DMS53 (cell line): ENCODE results near the gene SDHD.

Source experiments
- DNase-seq: peaks from one replicate; lab custom pipeline; 2025; lab: John Stamatoyannopoulos, UW

The SDHD gene

DNA sequence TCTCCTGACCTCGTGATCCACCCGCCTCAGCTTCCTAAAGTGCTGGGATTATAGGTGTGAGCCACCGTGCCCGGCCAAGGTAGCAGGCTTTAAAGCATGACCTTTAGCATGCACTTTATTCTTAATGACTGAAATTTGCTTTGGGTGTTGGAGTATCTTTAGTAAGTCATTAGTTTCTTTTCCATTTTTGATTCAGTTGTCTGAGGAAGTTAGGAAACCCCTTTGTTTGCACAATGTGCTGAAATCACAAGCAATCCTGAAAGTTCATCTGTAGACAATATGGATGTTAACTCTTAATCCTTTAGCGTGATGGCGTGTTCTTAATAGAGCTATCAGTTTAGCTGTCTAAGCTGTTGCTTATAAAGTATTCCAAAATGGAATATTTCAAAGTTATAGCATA, 16.8 kb downstream of the SDHD start:
- no peak for DNase-seq

DNA sequence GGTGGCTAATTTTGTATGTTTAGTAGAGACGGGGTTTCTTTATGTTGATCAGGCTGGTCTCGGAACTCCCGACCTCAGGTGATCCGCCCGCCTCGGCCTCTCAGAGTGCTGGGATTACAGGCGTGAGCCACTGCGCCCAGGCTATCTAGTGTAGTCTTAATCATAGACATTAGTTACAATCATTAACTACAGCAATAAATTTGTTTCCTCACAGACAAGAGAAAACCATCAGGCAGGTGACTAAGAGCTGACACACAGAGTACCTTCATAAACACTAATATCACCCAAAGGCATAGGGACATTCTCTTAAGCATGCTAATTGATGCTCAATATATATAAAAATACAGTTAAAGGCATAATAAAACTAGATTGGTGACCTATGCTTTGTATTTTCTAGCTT, 19.4 kb downstream of the SDHD start:
- DNase-seq: no peak

GRCh38 chr11:112113539-112114457, 27.1 kb downstream of the SDHD start:
- peak; percentile 84 for DNase-seq

DNA sequence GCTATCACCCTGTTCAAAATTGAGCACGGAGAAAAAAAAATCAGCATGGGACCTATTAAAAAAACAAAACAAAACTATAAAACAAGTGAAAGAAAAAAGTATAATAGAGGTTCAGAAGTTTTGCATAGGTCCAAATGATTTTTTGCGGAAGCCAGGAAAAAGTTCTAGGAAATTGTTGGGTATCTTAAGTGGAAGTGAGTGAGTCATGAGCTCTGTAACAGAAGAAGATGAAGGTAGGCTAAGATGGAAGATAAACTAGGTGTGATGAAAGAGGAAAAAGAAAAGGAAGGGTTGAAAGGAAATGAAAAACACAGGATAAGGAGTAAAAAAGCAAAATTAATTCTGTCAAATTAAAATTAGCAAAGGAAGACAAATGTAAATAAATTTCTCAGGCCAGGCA, 27.8 kb downstream of the SDHD start:
- no peak for DNase-seq

- DNase-seq: no peak
Observed at GRCh38 chr11:112115386-112115785, 28.7 kb downstream of the SDHD start.

DNA sequence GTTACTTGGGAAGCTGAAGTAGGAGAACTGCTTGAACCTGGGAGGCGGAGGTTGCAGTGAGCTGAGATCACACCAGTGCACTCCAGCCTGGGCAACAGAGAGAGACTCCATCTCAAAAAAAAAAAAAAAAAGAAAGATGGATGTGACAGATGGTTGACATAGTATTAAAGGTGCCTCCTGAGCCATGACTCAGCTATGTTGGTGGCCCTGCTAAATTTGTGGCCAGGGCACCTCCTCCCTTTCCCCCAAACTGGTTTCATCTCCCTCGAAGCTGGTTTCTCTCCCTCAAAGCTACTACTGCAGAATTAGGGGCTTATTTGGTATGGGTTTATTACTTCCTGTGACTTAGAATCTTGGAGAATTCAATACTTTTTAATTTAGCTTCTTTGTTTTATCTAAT, 31.5 kb downstream of the SDHD start:
- DNase-seq: peak; percentile 17

DNA sequence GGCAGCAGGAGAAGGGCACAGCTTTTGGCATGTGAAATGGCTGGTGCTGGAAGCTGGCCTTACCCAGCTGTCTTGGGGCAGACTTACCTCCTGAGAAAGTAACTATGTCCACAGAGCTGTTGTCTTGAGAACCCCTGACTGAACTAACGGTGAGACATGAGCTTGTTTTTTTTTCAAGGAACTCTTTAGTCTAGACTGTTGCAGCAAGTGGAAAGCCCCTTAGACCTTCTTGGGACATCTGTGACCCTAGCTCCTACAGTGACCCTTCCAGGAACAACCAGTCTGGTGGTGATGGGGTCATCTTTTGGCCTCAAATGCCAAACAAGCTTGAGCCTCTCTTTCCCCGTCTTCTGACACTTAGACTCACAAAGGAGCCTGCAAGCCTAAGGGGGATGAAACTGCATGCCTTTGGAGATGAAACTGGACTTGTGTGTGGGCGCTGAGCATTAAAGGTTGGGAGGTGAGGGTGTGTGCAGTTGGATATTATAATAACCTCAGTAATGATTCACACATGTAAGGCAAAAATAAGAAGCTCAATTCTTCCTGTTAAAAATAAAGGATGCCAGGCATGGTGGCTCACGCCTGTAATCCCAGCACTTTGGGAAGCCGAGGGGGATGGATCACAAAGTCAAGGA, 35.4 kb downstream of the SDHD start:
- no peak for DNase-seq

DNA sequence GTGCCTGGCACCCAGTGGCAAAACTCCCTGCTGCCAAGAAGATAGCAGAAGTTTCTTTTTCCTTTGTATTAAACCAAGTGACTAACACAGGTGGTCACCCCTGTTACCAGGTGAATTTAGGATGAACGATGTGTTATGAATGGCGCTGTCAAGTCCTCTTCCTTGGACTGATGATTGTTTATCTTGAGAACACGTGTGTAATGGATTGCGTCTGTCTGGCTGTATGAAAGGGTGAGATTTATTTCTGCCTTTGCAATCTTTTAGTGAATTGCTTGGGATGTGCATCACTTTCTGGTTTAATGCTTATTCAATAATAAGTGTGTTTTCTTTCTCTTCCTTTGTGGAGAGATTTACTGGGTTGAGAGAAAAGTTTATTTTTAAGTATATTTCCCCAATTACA, 36.5 kb downstream of the SDHD start:
- no peak for DNase-seq

DNA sequence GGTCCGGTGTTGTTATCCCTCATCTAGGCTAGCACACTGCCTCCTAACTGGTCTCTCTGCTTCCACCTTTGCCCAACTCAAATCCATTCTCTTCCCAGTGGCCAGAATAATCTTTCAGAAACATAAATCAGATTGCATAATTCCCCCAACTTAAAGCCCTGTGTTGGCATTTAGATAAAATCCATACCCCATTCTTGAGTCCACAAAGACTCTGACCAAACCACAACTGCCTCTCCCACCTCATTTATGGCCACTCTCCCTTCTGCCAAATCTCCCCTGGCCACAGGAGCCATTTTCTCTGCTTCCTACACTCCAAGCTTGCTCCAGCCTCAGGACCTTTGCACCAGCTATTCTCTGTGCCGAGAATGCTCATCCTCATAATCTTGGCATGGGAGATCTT, 40.4 kb downstream of the SDHD start:
- no peak for DNase-seq

GRCh38 chr11:112128483-112129121, 41.9 kb downstream of the SDHD start:
- DNase-seq: peak; percentile 91

- DNase-seq: no peak
Observed at GRCh38 chr11:112129656-112130055, 43.0 kb downstream of the SDHD start.

- DNase-seq: no peak
Observed at GRCh38 chr11:112132737-112133136, 46.1 kb downstream of the SDHD start.

- no peak for DNase-seq
Observed at GRCh38 chr11:112134473-112134872, 47.8 kb downstream of the SDHD start.

- no peak for DNase-seq
Observed at GRCh38 chr11:112143597-112143996, 56.9 kb downstream of the SDHD start.
